Keratinocyte (primary cell): ENCODE measurements around the gene RBFOX2. TPM values are rescaled to one million over a fixed set of nuclear protein-coding genes. Genes with fewer than 3 reads are reported as not detected.

Source experiments
- DNase-seq: peaks from one replicate; pipeline ENCODE4 v3.0.0-alpha.2; 2011; ENCODE audit warnings: low read depth, missing footprints, low spot score
- FAIRE-seq: peaks from 2 replicates; lab custom pipeline; 2011; peaks lifted over from hg19 to GRCh38; lab: Jason Lieb, UNC
- H2AFZ ChIP-seq: 2 replicates; pipeline ENCODE4 v1.6.0; 2012; ENCODE audit warnings: low read length, control low read depth, inconsistent platforms; ENCODE audit not compliant: control insufficient read depth
- H3K27ac ChIP-seq: 2 replicates; pipeline ENCODE4 v1.5.1; 2011; ENCODE audit warnings: low read length; ENCODE audit not compliant: control insufficient read depth, insufficient read depth
- H3K27me3 ChIP-seq: 3 replicates; pipeline ENCODE4 v1.6.0; 2011; ENCODE audit warnings: low read length; ENCODE audit not compliant: control insufficient read depth, insufficient read depth; ENCODE audit errors: extremely low read depth
- H3K36me3 ChIP-seq, 2 experiments: 2 replicates in 1 of 2; 3 replicates in 1 of 2; pipeline ENCODE4 v1.5.1; 2011; ENCODE audit warnings: low read length in 2 of 2, mild to moderate bottlenecking in 1 of 2; ENCODE audit not compliant: control insufficient read depth in 2 of 2, insufficient read depth in 2 of 2; ENCODE audit errors: extremely low read depth in 1 of 2
- H3K4me1 ChIP-seq: 3 replicates; pipeline ENCODE4 v1.5.1; 2011; ENCODE audit warnings: low read length; ENCODE audit not compliant: control insufficient read depth, insufficient read depth; ENCODE audit errors: extremely low read depth
- H3K4me2 ChIP-seq: 3 replicates; pipeline ENCODE4 v1.6.0; 2011; ENCODE audit warnings: low read depth, low read length; ENCODE audit not compliant: control insufficient read depth, insufficient read depth; ENCODE audit errors: extremely low read depth
- H3K4me3 ChIP-seq, 3 experiments: fragments of 200-600 bp in 1 of 3; sonication (generic) in 1 of 3; 2 replicates in 2 of 3; 3 replicates in 1 of 3; pipeline ENCODE4 v1.5.1; 2011 to 2016; ENCODE audit warnings: low read length in 3 of 3, mild to moderate bottlenecking in 3 of 3, control low read depth in 2 of 3, inconsistent platforms in 1 of 3, low read depth in 1 of 3, mixed read lengths in 1 of 3, mixed run types in 1 of 3, moderate library complexity in 1 of 3; ENCODE audit not compliant: control insufficient read depth in 2 of 3, insufficient read depth in 2 of 3; ENCODE audit errors: extremely low read depth in 1 of 3
- H3K79me2 ChIP-seq: 2 replicates; pipeline ENCODE4 v1.6.0; 2012; ENCODE audit warnings: low read length; ENCODE audit not compliant: control insufficient read depth, insufficient read depth
- H3K9ac ChIP-seq: 3 replicates; pipeline ENCODE4 v1.6.0; 2011; ENCODE audit warnings: low read length; ENCODE audit not compliant: control insufficient read depth, insufficient read depth; ENCODE audit errors: extremely low read depth
- H3K9me1 ChIP-seq: 3 replicates; pipeline ENCODE4 v1.6.0; 2011; ENCODE audit warnings: low read length; ENCODE audit not compliant: control insufficient read depth, insufficient read depth; ENCODE audit errors: extremely low read depth
- H3K9me3 ChIP-seq: 2 replicates; pipeline ENCODE4 v1.5.1; 2012; ENCODE audit warnings: low read depth, low read length; ENCODE audit not compliant: control insufficient read depth
- H4K20me1 ChIP-seq: 3 replicates; pipeline ENCODE4 v1.6.0; 2011; ENCODE audit warnings: low read length; ENCODE audit not compliant: control insufficient read depth, insufficient read depth; ENCODE audit errors: extremely low read depth
- CTCF ChIP-seq, 3 experiments: IDR thresholded peaks in 1 of 3; conservative IDR thresholded peaks in 1 of 3; optimal IDR thresholded peaks in 1 of 3; 2 replicates in 2 of 3; 3 replicates in 1 of 3; pipeline versions ENCODE3 to v1.5.1; 2011; ENCODE audit warnings: low read length in 3 of 3, mild to moderate bottlenecking in 3 of 3, moderate library complexity in 2 of 3, control low read depth in 1 of 3, inconsistent platforms in 1 of 3; ENCODE audit not compliant: insufficient read depth in 2 of 3; ENCODE audit errors: extremely low read depth in 1 of 3
- EZH2 ChIP-seq: IDR thresholded peaks from one replicate; pipeline ENCODE4 v1.6.1; 2012; ENCODE audit warnings: inconsistent platforms, mild to moderate bottlenecking, low read length, moderate library complexity
- dilution Hi-C: fragments of 300-500 bp; cut with MboI; formaldehyde crosslinking; loops from one replicate; pipeline ENCODE4 v1.7.0; 2020; ENCODE audit warnings: low sequenced_read_pairs; ENCODE audit not compliant: extremely low pct_ligation_motif_present
- polyA plus RNA-seq, 5 experiments: library from polyadenylated mRNA; depleted of rRNA in 3 of 5; stranded (reverse) in 3 of 5; stranded (forward) in 1 of 5; unstranded in 1 of 5; fragments of >200 nt; gene quantifications; 1 replicate in 1 of 5; 2 replicates in 3 of 5; 3 replicates in 1 of 5; pipeline versions ENCODE4 v1.2.1 to v1.2.3, GENCODE V29; 2011 to 2012; ENCODE audit warnings: missing spikeins in 2 of 5, low read depth in 1 of 5, low replicate concordance in 1 of 5

RBFOX2 gene
- polyA plus RNA-seq, 1 donor (not counting 4 experiments of a cell fraction or from before 2014, with no cell fraction given), result 118 TPM

GRCh38 chr22:35708453-35708852 lies 320.2 kb downstream of the RBFOX2 start:
- no peak overlapping the region for H3K4me2 ChIP-seq
- no peaks in the 10 kb centered on the region for H3K9me3 ChIP-seq
- no peaks in the 10 kb centered on the region for H3K36me3 ChIP-seq
- no peaks in the 10 kb centered on the region for H4K20me1 ChIP-seq
- FAIRE-seq (no peak), DNase-seq (no peak)
- H2AFZ ChIP-seq, result no peak overlapping the region
- TF ChIP-seq CTCF (optimal IDR thresholded peaks at IDR 0.05 in 1 of 3, IDR thresholded peaks at IDR 0.05 in 1 of 3, conservative IDR thresholded peaks at IDR 0.05 in 1 of 3; ENCODE audit: extremely low read depth in 1 of 3, insufficient read depth in 2 of 3, low read length in 3 of 3) (no peak), EZH2 (no peak)
- no peaks in the 10 kb centered on the region for H3K27me3 ChIP-seq
- H3K4me3 ChIP-seq, result no peak overlapping the region
- H3K9me1 ChIP-seq, result no peaks in the 10 kb centered on the region
- no peak overlapping the region for H3K9ac ChIP-seq
- dilution Hi-C loops, result no loop called here
- H3K27ac ChIP-seq, result no peak overlapping the region
- no peaks in the 10 kb centered on the region for H3K79me2 ChIP-seq
- no peaks in the 10 kb centered on the region for H3K4me1 ChIP-seq

DNA sequence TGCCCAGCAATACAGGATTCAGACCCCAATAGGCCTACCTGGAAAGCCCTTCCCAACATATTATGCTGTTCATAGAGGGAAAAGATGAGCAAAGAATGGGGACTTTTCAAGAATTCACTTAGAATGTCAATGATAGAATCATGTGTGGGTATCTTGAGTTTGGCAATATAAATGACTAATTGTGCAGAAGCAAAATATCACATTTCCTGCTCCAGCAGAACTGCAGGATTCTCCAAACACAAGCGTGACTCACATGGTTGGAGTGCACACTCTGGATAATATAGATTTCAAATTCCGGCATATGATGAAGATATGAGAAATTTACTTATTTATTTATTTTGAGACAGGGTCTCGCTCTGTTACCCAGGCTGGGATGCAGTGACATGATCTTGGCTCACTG lies 323.5 kb downstream of the RBFOX2 start:
- Histone ChIP-seq H2AFZ (no peak overlapping the region), H3K9me3 (no peaks in the 10 kb centered on the region), H3K27me3 (no peaks in the 10 kb centered on the region), H3K9me1 (no peaks in the 10 kb centered on the region), H3K9ac (no peak overlapping the region), H3K36me3 (no peaks in the 10 kb centered on the region), H3K4me2 (no peak overlapping the region), H3K79me2 (no peaks in the 10 kb centered on the region), H3K4me1 (no peaks in the 10 kb centered on the region), H3K27ac (no peak overlapping the region), H3K4me3 (no peak overlapping the region), H4K20me1 (no peaks in the 10 kb centered on the region)
- DNase-seq (no peak), FAIRE-seq (peak; percentile 13)
- dilution Hi-C loops, result no loop called here
- TF ChIP-seq CTCF (optimal IDR thresholded peaks at IDR 0.05 in 1 of 3, IDR thresholded peaks at IDR 0.05 in 1 of 3, conservative IDR thresholded peaks at IDR 0.05 in 1 of 3; ENCODE audit: extremely low read depth in 1 of 3, insufficient read depth in 2 of 3, low read length in 3 of 3) (no peak), EZH2 (no peak)
